ENCODE measurements around the gene XPR1.

DNA sequence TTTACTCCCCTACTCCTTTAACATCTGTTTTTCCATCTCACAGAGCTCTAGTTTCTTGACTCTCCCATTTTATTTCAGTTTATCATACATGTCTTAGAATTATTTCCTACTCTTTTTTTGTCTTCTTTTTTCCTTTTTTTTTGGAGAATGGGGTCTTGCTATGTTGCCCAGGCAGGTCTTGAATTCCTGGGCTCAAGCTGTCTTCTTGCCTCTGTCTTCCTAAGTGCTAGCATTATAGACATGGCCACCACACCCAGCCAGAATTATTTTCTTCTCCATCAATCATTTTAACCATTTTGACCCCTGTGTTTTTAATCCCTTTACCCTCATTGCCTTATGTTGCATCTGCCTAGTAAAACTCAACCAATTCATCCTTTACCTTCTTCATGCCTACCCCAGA is 157.6 kb downstream of the XPR1 start:
- TF ChIP-seq CTCF (IDR thresholded peaks at IDR 0.05) (no peak), POLR2A (IDR thresholded peaks at IDR 0.05) (no peak)
